H1 (cell line): ENCODE measurements around the gene RPAP3. TPM values are rescaled to one million over a fixed set of nuclear protein-coding genes. Genes with fewer than 3 reads are reported as not detected.
A peak's percentile ranks its signal among the peaks of the same experiment; 100 is the strongest.

ENCODE experiments used
- CTCF ChIA-PET: fragments of 300-600 bp; sonication (Branson Sonifier 250); formaldehyde crosslinking; loops from one replicate; lab custom pipeline; 2021; ENCODE audit not compliant: partially characterized antibody; lab: Charles Lee
- POLR2A ChIA-PET: fragments of 300-600 bp; sonication (Branson Sonifier 250); formaldehyde crosslinking; loops from one replicate; lab custom pipeline; 2021; ENCODE audit warnings: inconsistent platforms; ENCODE audit not compliant: partially characterized antibody; lab: Charles Lee
- DNase-seq, 2 experiments: peaks; one replicate each; pipeline versions ENCODE4 v3.0.0 to v3.0.0-alpha.2; 2010 to 2022; ENCODE audit warnings: low spot score in 2 of 2, low read depth in 1 of 2, mixed read lengths in 1 of 2
- FAIRE-seq: peaks from 2 replicates; lab custom pipeline; 2011; peaks lifted over from hg19 to GRCh38; lab: Jason Lieb, UNC
- H2AFZ ChIP-seq: 2 replicates; pipeline ENCODE4 v1.8.1; 2012; ENCODE audit warnings: low read length, inconsistent platforms
- H2AK5ac ChIP-seq: 2 replicates; pipeline ENCODE4 v1.6.1; 2013; ENCODE audit warnings: low read depth, low read length
- H2BK120ac ChIP-seq: replicated peaks from 2 replicates; pipeline ENCODE3; 2013; ENCODE audit warnings: low read depth, low read length, inconsistent platforms
- H2BK12ac ChIP-seq: 2 replicates; pipeline ENCODE4 v1.6.1; 2013; ENCODE audit warnings: low read depth, low read length
- H2BK15ac ChIP-seq: 2 replicates; pipeline ENCODE4 v1.6.1; 2013; ENCODE audit warnings: low read length
- H2BK20ac ChIP-seq: 2 replicates; pipeline ENCODE4 v1.6.1; 2013; ENCODE audit warnings: low read length
- H2BK5ac ChIP-seq: 2 replicates; pipeline ENCODE4 v1.6.1; 2013; ENCODE audit warnings: low read depth, low read length
- H3K14ac ChIP-seq: 2 replicates; pipeline ENCODE4 v1.6.1; 2013; ENCODE audit warnings: inconsistent platforms; ENCODE audit not compliant: insufficient read length
- H3K18ac ChIP-seq: 2 replicates; pipeline ENCODE4 v1.6.1; 2013; ENCODE audit warnings: low read length; ENCODE audit errors: extremely low read depth
- H3K23ac ChIP-seq: 2 replicates; pipeline ENCODE4 v1.6.1; 2013; ENCODE audit warnings: inconsistent platforms; ENCODE audit not compliant: insufficient read length
- H3K23me2 ChIP-seq: 2 replicates; pipeline ENCODE4 v1.6.1; 2013; ENCODE audit warnings: low read depth, low read length
- H3K27ac ChIP-seq: 2 replicates; pipeline ENCODE4 v1.6.1; 2011; ENCODE audit warnings: low read depth, low read length, inconsistent platforms
- H3K27me3 ChIP-seq, 4 experiments: replicated peaks in 1 of 4; 1 replicate in 1 of 4; 2 replicates in 3 of 4; pipeline versions ENCODE4 v1.6.1 to v1.8.1; 2011 to 2013; ENCODE audit warnings: low read length in 3 of 4, mild to moderate bottlenecking in 3 of 4, inconsistent platforms in 2 of 4, mixed read lengths in 2 of 4, moderate library complexity in 1 of 4; ENCODE audit not compliant: control insufficient read depth in 3 of 4, insufficient read depth in 3 of 4; ENCODE audit errors: extremely low read depth in 1 of 4
- H3K36me3 ChIP-seq, 4 experiments: 2 replicates each; pipeline versions ENCODE4 v1.6.1 to v1.8.1; 2011 to 2013; ENCODE audit warnings: mild to moderate bottlenecking in 4 of 4, low read length in 3 of 4, moderate library complexity in 2 of 4, control low read depth in 1 of 4, inconsistent platforms in 1 of 4; ENCODE audit not compliant: insufficient read depth in 4 of 4, control insufficient read depth in 2 of 4
- H3K4ac ChIP-seq: replicated peaks from 2 replicates; pipeline ENCODE3; 2013; ENCODE audit warnings: low read length, low read depth, mixed read lengths, inconsistent platforms; ENCODE audit not compliant: insufficient read length
- H3K4me1 ChIP-seq, 4 experiments: replicated peaks in 1 of 4; 1 replicate in 1 of 4; 2 replicates in 3 of 4; pipeline versions ENCODE4 v1.6.1 to v1.8.1; 2011 to 2013; ENCODE audit warnings: low read length in 3 of 4, inconsistent platforms in 2 of 4, mixed read lengths in 1 of 4; ENCODE audit not compliant: insufficient read depth in 4 of 4, control insufficient read depth in 3 of 4
- H3K4me2 ChIP-seq, 2 experiments: 2 replicates each; pipeline versions ENCODE4 v1.6.1 to v1.8.1; 2011 to 2013; ENCODE audit warnings: low read depth in 2 of 2, low read length in 2 of 2, control low read depth in 1 of 2, inconsistent platforms in 1 of 2, mild to moderate bottlenecking in 1 of 2; ENCODE audit not compliant: insufficient read depth in 1 of 2
- H3K4me3 ChIP-seq, 4 experiments: fragments of 200-600, 300-600 bp in 1 of 4; sonication (generic), shearing (Covaris generic), sonication (Bioruptor Twin) in 1 of 4; 2 replicates each; pipeline versions ENCODE4 v1.5.1 to v1.8.1; 2011 to 2016; ENCODE audit warnings: low read length in 4 of 4, low read depth in 3 of 4, control low read depth in 2 of 4, inconsistent platforms in 2 of 4, mild to moderate bottlenecking in 2 of 4, mixed read lengths in 1 of 4, moderate library complexity in 1 of 4; ENCODE audit not compliant: insufficient read depth in 2 of 4; ENCODE audit errors: extremely low read depth in 1 of 4
- H3K56ac ChIP-seq: replicated peaks from 2 replicates; pipeline ENCODE3; 2013; ENCODE audit warnings: low read depth, mild to moderate bottlenecking, mixed read lengths, low read length, inconsistent platforms; ENCODE audit not compliant: insufficient read length
- H3K79me1 ChIP-seq: 2 replicates; pipeline ENCODE4 v1.6.1; 2013; ENCODE audit warnings: low read depth, low read length, control low read depth
- H3K79me2 ChIP-seq, 2 experiments: 2 replicates each; pipeline versions ENCODE4 v1.6.1 to v1.8.1; 2012 to 2013; ENCODE audit warnings: low read length in 2 of 2, mild to moderate bottlenecking in 2 of 2, inconsistent platforms in 1 of 2; ENCODE audit not compliant: insufficient read depth in 2 of 2, control insufficient read depth in 1 of 2
- H3K9ac ChIP-seq, 4 experiments: replicated peaks in 1 of 4; 1 replicate in 1 of 4; 2 replicates in 3 of 4; pipeline versions ENCODE4 v1.6.1 to v1.8.1; 2011 to 2013; ENCODE audit warnings: low read depth in 3 of 4, low read length in 3 of 4, control low read depth in 2 of 4, mild to moderate bottlenecking in 2 of 4, moderate library complexity in 2 of 4, inconsistent platforms in 1 of 4; ENCODE audit errors: extremely low read depth in 1 of 4
- H3K9me3 ChIP-seq, 2 experiments: 2 replicates each; pipeline versions ENCODE4 v1.6.1 to v1.8.1; 2012 to 2013; ENCODE audit warnings: mild to moderate bottlenecking in 2 of 2, moderate library complexity in 2 of 2, control low read depth in 1 of 2, inconsistent platforms in 1 of 2, low read depth in 1 of 2, low read length in 1 of 2, mixed read lengths in 1 of 2; ENCODE audit not compliant: insufficient read depth in 2 of 2
- H4K20me1 ChIP-seq, 2 experiments: replicated peaks in 1 of 2; 2 replicates each; pipeline versions ENCODE3 to v1.8.1; 2011 to 2013; ENCODE audit warnings: inconsistent platforms in 2 of 2, low read length in 2 of 2, mild to moderate bottlenecking in 1 of 2; ENCODE audit not compliant: insufficient read depth in 2 of 2, control insufficient read depth in 1 of 2
- H4K5ac ChIP-seq: 2 replicates; pipeline ENCODE4 v1.6.1; 2013; ENCODE audit warnings: low read length, low read depth, mixed read lengths, inconsistent platforms; ENCODE audit not compliant: insufficient read length
- H4K8ac ChIP-seq: 2 replicates; pipeline ENCODE4 v1.8.0; 2013; ENCODE audit warnings: mild to moderate bottlenecking, moderate library complexity, low read length, inconsistent platforms; ENCODE audit not compliant: insufficient read depth; ENCODE audit errors: extremely low read depth
- H4K91ac ChIP-seq: replicated peaks from 2 replicates; pipeline ENCODE3; 2013; ENCODE audit warnings: low read length, mixed read lengths, inconsistent platforms; ENCODE audit not compliant: insufficient read length
- ASH2L ChIP-seq: fragments of 200-600, 300-600 bp; sonication (generic); IDR thresholded peaks from one replicate; pipeline ENCODE4 v1.7.1; 2017; ENCODE audit warnings: low read length
- CHD2 ChIP-seq: IDR thresholded peaks from 2 replicates; pipeline ENCODE4 v1.6.1; 2012; ENCODE audit warnings: low read length, improper control_type of control experiment
- CTCF ChIP-seq, 3 experiments: IDR thresholded peaks; 1 replicate in 2 of 3; 2 replicates in 1 of 3; pipeline versions ENCODE4 v1.5.1 to v1.6.1; 2011; ENCODE audit warnings: low read length in 3 of 3, mild to moderate bottlenecking in 3 of 3, inconsistent platforms in 2 of 3, low read depth in 1 of 3, moderate library complexity in 1 of 3; ENCODE audit not compliant: insufficient read depth in 1 of 3; ENCODE audit errors: control extremely low read depth in 1 of 3
- HDAC2 ChIP-seq, 2 experiments: fragments of 300-600 bp in 1 of 2; sonication (generic) in 1 of 2; IDR thresholded peaks; 2 replicates each; pipeline ENCODE4 v1.6.1; 2011 to 2012; ENCODE audit warnings: low read depth in 2 of 2, low read length in 2 of 2, mild to moderate bottlenecking in 2 of 2, moderate library complexity in 2 of 2, borderline replicate concordance in 1 of 2, inconsistent platforms in 1 of 2
- KDM4A ChIP-seq: IDR thresholded peaks from one replicate; pipeline ENCODE4 v1.7.1; 2012; ENCODE audit warnings: low read depth, mild to moderate bottlenecking, moderate library complexity, low read length, inconsistent platforms; ENCODE audit not compliant: severe bottlenecking
- PHF8 ChIP-seq: fragments of 200-600 bp; sonication (generic); conservative IDR thresholded peaks from 2 replicates; pipeline ENCODE4 v1.7.1; 2012; ENCODE audit warnings: low read depth, mild to moderate bottlenecking, inconsistent platforms, low read length, moderate library complexity
- RBBP5 ChIP-seq: IDR thresholded peaks from 2 replicates; pipeline ENCODE4 v1.7.1; 2012; ENCODE audit warnings: low read depth, mild to moderate bottlenecking, inconsistent platforms, low read length, moderate library complexity, borderline replicate concordance
- SAP30 ChIP-seq: fragments of 300-600 bp; sonication (generic); IDR thresholded peaks from 2 replicates; pipeline ENCODE4 v1.7.1; 2012; ENCODE audit warnings: low read length, moderate library complexity, mild to moderate bottlenecking, inconsistent platforms; ENCODE audit not compliant: insufficient read depth, insufficient replicate concordance
- SRF ChIP-seq: IDR thresholded peaks from 2 replicates; pipeline ENCODE4 v1.6.1; 2011; ENCODE audit warnings: mild to moderate bottlenecking, low read depth, low read length, moderate library complexity
- whole genome bisulfite sequencing, 2 experiments: shearing (Covaris generic) in 1 of 2; methylation state at CpG; one replicate each; pipeline versions ENCODE4 v1.1.6 to v1.1.7; 2013 to 2015; ENCODE audit warnings: low lambda C conversion rate in 2 of 2, mixed read lengths in 2 of 2, inconsistent platforms in 1 of 2, low coverage in 1 of 2, missing lambda C conversion rate in 1 of 2; ENCODE audit not compliant: insufficient replicate concordance in 2 of 2, insufficient coverage in 1 of 2, insufficient read length in 1 of 2; ENCODE audit errors: extremely low coverage in 1 of 2, missing lambda C conversion rate in 1 of 2; 5-methylcytosine and 5-hydroxymethylcytosine counted together
- polyA plus RNA-seq, 7 experiments: library from polyadenylated mRNA; depleted of rRNA in 3 of 7; stranded (reverse) in 5 of 7; unstranded in 2 of 7; fragments of >200 nt in 5 of 7; fragments of 200-250 nt in 2 of 7; gene quantifications; 1 replicate in 5 of 7; 2 replicates in 1 of 7; 4 replicates in 1 of 7; pipeline versions ENCODE4 v1.2.1 to v1.2.3, GENCODE V29; 2011 to 2013; ENCODE audit warnings: missing spikeins in 2 of 7, mixed read lengths in 2 of 7
- total RNA-seq: library from RNA; stranded (reverse); fragmentation: NEBNext Ultra II Directional; extraction: Animal tissue kit (Norgen Biotek cat#: 25700); gene quantifications from 2 replicates; pipeline ENCODE4 v1.2.1, GENCODE V29; 2021

RPAP3 gene
- total and polyA plus RNA-seq, 2 of the 8 experiments (the other 6 are each of a cell fraction or from before 2014, with no cell fraction given): 6.4 to 60.5 TPM

DNA sequence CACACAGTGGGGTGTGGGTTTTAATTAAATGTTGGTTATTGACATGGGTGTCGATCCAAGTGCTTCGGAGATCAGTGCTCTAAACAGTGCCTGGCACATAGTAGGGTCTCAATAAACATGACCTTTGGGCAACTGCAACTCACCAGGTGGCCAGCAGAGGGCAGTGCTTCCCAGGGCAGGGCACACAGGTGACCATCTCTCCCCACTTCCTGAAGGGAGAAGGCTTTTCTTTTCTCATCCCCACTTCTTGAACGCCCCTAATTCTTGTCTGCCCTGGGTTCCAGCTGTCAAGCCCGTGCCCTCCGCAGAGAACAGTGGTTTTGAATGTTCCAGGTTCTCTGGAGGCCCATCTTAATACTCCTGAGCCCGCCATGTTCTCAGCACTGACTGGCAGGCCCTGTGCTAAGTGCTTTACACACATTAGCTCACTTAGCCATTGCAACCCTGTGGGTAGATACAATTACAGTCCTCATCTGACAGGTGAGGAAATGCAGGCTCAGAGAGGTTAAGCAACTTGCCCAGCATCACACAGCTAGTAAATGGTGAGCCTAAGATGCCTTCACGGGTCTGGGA, 36.5 kb upstream of the RPAP3 start:
- H2BK20ac ChIP-seq: no peak overlapping the region
- 67% methylated on average over 7 of the region's 7 CpGs; no CpG with 5 or more reads in 1 of the 2 experiments for WGBS, 2 experiments
- no peak overlapping the region for H2BK5ac ChIP-seq
- no peak overlapping the region for H2BK120ac ChIP-seq
- no peaks in the 10 kb centered on the region for H3K79me1 ChIP-seq
- no peaks in the 10 kb centered on the region for H3K27me3 ChIP-seq
- H3K4me2 ChIP-seq: no peak overlapping the region
- no peak overlapping the region for H3K27ac ChIP-seq
- H3K9me3 ChIP-seq: no peaks in the 10 kb centered on the region
- no peak overlapping the region for H2AK5ac ChIP-seq
- H3K4me3 ChIP-seq: no peak overlapping the region
- no peak overlapping the region for H2BK15ac ChIP-seq
- H3K9ac ChIP-seq: no peak overlapping the region
- POLR2A ChIA-PET: interaction anchor here (0.8 to 7.4 kb wide), 11 partner anchors 8 to 95 kb away, joined by 3 to 79 read pairs (median 8); partner anchors contain the start of genes RAPGEF3 and SLC48A1
- H3K23ac ChIP-seq: no peak overlapping the region
- H4K91ac ChIP-seq: no peak overlapping the region
- H3K79me2 ChIP-seq: no peaks in the 10 kb centered on the region
- H3K36me3 ChIP-seq: no peaks in the 10 kb centered on the region
- H4K5ac ChIP-seq: no peak overlapping the region
- H3K4ac ChIP-seq: no peak overlapping the region
- no peak overlapping the region for H4K8ac ChIP-seq
- H3K4me1 ChIP-seq: peaks cover 0 to 10% (median 2%) of the 10 kb centered on the region in 4 experiments; a peak in 4 of 7 replicates
- peak; percentile 92 for FAIRE-seq
- DNase-seq: peak in 1 of 2 experiments; percentile 97
- no peak overlapping the region for H2BK12ac ChIP-seq
- H3K56ac ChIP-seq: no peak overlapping the region
- no peaks in the 10 kb centered on the region for H4K20me1 ChIP-seq
- H3K18ac ChIP-seq: no peak overlapping the region
- CTCF ChIA-PET: interaction anchor here (0.5 to 64.6 kb wide), 36 partner anchors 7 to 675 kb away, joined by 3 to 2442 read pairs (median 6); partner anchors contain the start of genes ENDOU, HDAC7, RAPGEF3 and SLC48A1
- no peaks in the 10 kb centered on the region; the same call in 1 of the 2 replicates for H3K23me2 ChIP-seq
- H3K14ac ChIP-seq: no peak overlapping the region
- H2AFZ ChIP-seq: no peak overlapping the region
- no peak for TF ChIP-seq PHF8
- TF ChIP-seq SRF: no peak
- no peak for TF ChIP-seq SAP30
- TF ChIP-seq CHD2: no peak
- no peak for TF ChIP-seq RBBP5
- peak in 1 of 2 experiments; percentile 51; a peak in 1 of 4 replicates for TF ChIP-seq HDAC2 (IDR thresholded peaks at IDR 0.05; ENCODE audit: borderline replicate concordance in 1 of 2, low read depth in 2 of 2, low read length in 2 of 2)
- TF ChIP-seq KDM4A: no peak
- TF ChIP-seq ASH2L: no peak
- TF ChIP-seq CTCF (IDR thresholded peaks at IDR 0.05; ENCODE audit: control extremely low read depth in 1 of 3, insufficient read depth in 1 of 3, low read depth in 1 of 3, low read length in 3 of 3): peak in 2 of 3 experiments; percentile 93 to 98; a peak in 3 of 4 replicates
